ENCODE results near the gene CENPA. TPM values are rescaled to one million over a fixed set of nuclear protein-coding genes. Genes with fewer than 3 reads are reported as not detected.
A peak's percentile ranks its signal among the peaks of the same experiment; 100 is the strongest.

The CENPA gene
- total RNA-seq, 5 donors from 2014 or later (not counting 1 experiment from before 2014, with no cell fraction given): 0.30 to 1.9 (median 0.76) TPM

GRCh38 chr2:26765475-26766200 is 20.2 kb upstream of the CENPA start:
- Histone ChIP-seq H3K4me1 (ENCODE audit: control insufficient read depth in 1 of 2, extremely low read depth in 1 of 2, insufficient read depth in 2 of 2, low read length in 2 of 2) (peaks cover 4 to 68% of the 10 kb centered on the region in 2 experiments), H3K27me3 (replicated peaks in 1 of 2; ENCODE audit: control insufficient read depth in 2 of 2, extremely low read depth in 1 of 2, insufficient read depth in 2 of 2, low read length in 1 of 2) (no peaks in the 10 kb centered on the region), H3K36me3 (ENCODE audit: control insufficient read depth in 2 of 2, extremely low read depth in 1 of 2, insufficient read depth in 1 of 2, low read length in 1 of 2) (peaks cover 0 to 2% of the 10 kb centered on the region in 2 donors), H3K27ac (ENCODE audit: low read length) (peak overlapping the region; percentile 76), H3K9me3 (no peaks in the 10 kb centered on the region), H3K4me3 (ENCODE audit: control insufficient read depth in 1 of 2, extremely low read depth in 1 of 2, low read length in 1 of 2) (peak overlapping the region in 1 of 2 donors; percentile 93)
- Mint-ChIP-seq H3K36me3 (no peaks in the 10 kb centered on the region), H3K27ac (peak overlapping the region; percentile 83 to 86), H3K4me1 (peaks cover 34 to 58% (median 56%) of the 10 kb centered on the region in 3 donors), H3K4me3 (peak overlapping the region; percentile 92 to 94 (median 93)), H3K9me3 (no peaks in the 10 kb centered on the region), H3K27me3 (no peaks in the 10 kb centered on the region)
- ChIA-PET CTCF (interaction anchor here (0.6 to 1.0 kb wide), 3 partner anchors 12 to 20 kb away, joined by 3 read pairs; partner anchors contain the start of gene CENPA (in 1 of the 2)), POLR2A (no interaction called here)
- ATAC-seq (replicated peaks in 1 of 4) (no peak), DNase-seq (no peak)
- WGBS (ENCODE audit: insufficient coverage): 88% methylated on average over 7 of the region's 10 CpGs

GRCh38 chr2:26767129-26767528 is 18.7 kb upstream of the CENPA start:
- WGBS (ENCODE audit: insufficient coverage): 94% methylated on average over 2 of the region's 5 CpGs
- H3K4me1 ChIP-seq (ENCODE audit: control insufficient read depth in 1 of 2, extremely low read depth in 1 of 2, insufficient read depth in 2 of 2, low read length in 2 of 2): peaks cover 5 to 83% of the 10 kb centered on the region in 2 experiments
- Mint-ChIP-seq H3K36me3 (no peaks in the 10 kb centered on the region), H3K4me1 (peaks cover 49 to 71% (median 69%) of the 10 kb centered on the region in 3 donors), H3K4me3 (peak overlapping the region in 1 of 3 donors; percentile 42), H3K27ac (peak overlapping the region; percentile 34 to 41), H3K27me3 (no peaks in the 10 kb centered on the region), H3K9me3 (no peaks in the 10 kb centered on the region)
- ChIA-PET CTCF (no interaction called here), POLR2A (no interaction called here)
- no peaks in the 10 kb centered on the region for H3K27me3 ChIP-seq (replicated peaks in 1 of 2; ENCODE audit: control insufficient read depth in 2 of 2, extremely low read depth in 1 of 2, insufficient read depth in 2 of 2, low read length in 1 of 2)
- ATAC-seq (replicated peaks in 1 of 4) (no peak), DNase-seq (no peak)
- no peaks in the 10 kb centered on the region for H3K9me3 ChIP-seq
- no peak overlapping the region for H3K4me3 ChIP-seq (ENCODE audit: control insufficient read depth in 1 of 2, extremely low read depth in 1 of 2, low read length in 1 of 2)
- peaks cover 0 to 2% of the 10 kb centered on the region in 2 donors for H3K36me3 ChIP-seq (ENCODE audit: control insufficient read depth in 2 of 2, extremely low read depth in 1 of 2, insufficient read depth in 1 of 2, low read length in 1 of 2)
- H3K27ac ChIP-seq (ENCODE audit: low read length): peak overlapping the region; percentile 17

GRCh38 chr2:26767894-26768487 is 17.9 kb upstream of the CENPA start:
- H3K27me3 Mint-ChIP-seq: no peaks in the 10 kb centered on the region
- WGBS (ENCODE audit: insufficient coverage): 96% methylated on average over 3 of the region's 5 CpGs
- no peak overlapping the region for H3K27ac ChIP-seq (ENCODE audit: low read length)
- H3K9me3 Mint-ChIP-seq: no peaks in the 10 kb centered on the region
- no peaks in the 10 kb centered on the region for H3K36me3 Mint-ChIP-seq
- ChIA-PET CTCF (no interaction called here), POLR2A (interaction anchor here in 1 of 2 donors (0.7 kb wide), 1 partner anchor 10 kb away, joined by 3 read pairs; no protein-coding TSS in a partner anchor)
- peak overlapping the region in 1 of 2 donors; percentile 58 for H3K27ac Mint-ChIP-seq
- H3K4me1 Mint-ChIP-seq: peaks cover 57 to 79% (median 78%) of the 10 kb centered on the region in 3 donors
- no peaks in the 10 kb centered on the region for H3K27me3 ChIP-seq (replicated peaks in 1 of 2; ENCODE audit: control insufficient read depth in 2 of 2, extremely low read depth in 1 of 2, insufficient read depth in 2 of 2, low read length in 1 of 2)
- no peak overlapping the region for H3K4me3 ChIP-seq (ENCODE audit: control insufficient read depth in 1 of 2, extremely low read depth in 1 of 2, low read length in 1 of 2)
- peaks cover 0 to 2% of the 10 kb centered on the region in 2 donors for H3K36me3 ChIP-seq (ENCODE audit: control insufficient read depth in 2 of 2, extremely low read depth in 1 of 2, insufficient read depth in 1 of 2, low read length in 1 of 2)
- DNase-seq: no peak
- no peaks in the 10 kb centered on the region for H3K9me3 ChIP-seq
- H3K4me1 ChIP-seq (ENCODE audit: control insufficient read depth in 1 of 2, extremely low read depth in 1 of 2, insufficient read depth in 2 of 2, low read length in 2 of 2): peaks cover 12 to 91% of the 10 kb centered on the region in 2 experiments
- H3K4me3 Mint-ChIP-seq: no peak overlapping the region
- no peak for ATAC-seq (replicated peaks in 1 of 4)

GRCh38 chr2:26768759-26769088 is 17.1 kb upstream of the CENPA start:
- peaks cover 12 to 88% of the 10 kb centered on the region in 2 experiments for H3K4me1 ChIP-seq (ENCODE audit: control insufficient read depth in 1 of 2, extremely low read depth in 1 of 2, insufficient read depth in 2 of 2, low read length in 2 of 2)
- POLR2A ChIA-PET: no interaction called here

GRCh38 chr2:26769089-26769761 is 16.6 kb upstream of the CENPA start:
- Histone ChIP-seq H3K36me3 (ENCODE audit: control insufficient read depth in 2 of 2, extremely low read depth in 1 of 2, insufficient read depth in 1 of 2, low read length in 1 of 2) (peaks cover 6 to 7% of the 10 kb centered on the region in 2 donors), H3K4me1 (ENCODE audit: control insufficient read depth in 1 of 2, extremely low read depth in 1 of 2, insufficient read depth in 2 of 2, low read length in 2 of 2) (peaks cover 12 to 86% of the 10 kb centered on the region in 2 experiments), H3K4me3 (ENCODE audit: control insufficient read depth in 1 of 2, extremely low read depth in 1 of 2, low read length in 1 of 2) (no peak overlapping the region), H3K9me3 (no peaks in the 10 kb centered on the region), H3K27me3 (replicated peaks in 1 of 2; ENCODE audit: control insufficient read depth in 2 of 2, extremely low read depth in 1 of 2, insufficient read depth in 2 of 2, low read length in 1 of 2) (no peaks in the 10 kb centered on the region), H3K27ac (ENCODE audit: low read length) (no peak overlapping the region)
- H3K27me3 Mint-ChIP-seq: no peaks in the 10 kb centered on the region
- H3K27ac Mint-ChIP-seq: peak overlapping the region; percentile 58 to 59
- H3K4me1 Mint-ChIP-seq: peaks cover 48 to 74% (median 72%) of the 10 kb centered on the region in 3 donors
- WGBS (ENCODE audit: insufficient coverage): 62% methylated on average over 9 of the region's 14 CpGs
- no peak for ATAC-seq (replicated peaks in 1 of 4)
- no peaks in the 10 kb centered on the region for H3K9me3 Mint-ChIP-seq
- H3K4me3 Mint-ChIP-seq: no peak overlapping the region
- DNase-seq: peak in 7 of 35 experiments; percentile 13 to 57 (median 18)
- ChIA-PET CTCF (no interaction called here), POLR2A (no interaction called here)
- H3K36me3 Mint-ChIP-seq: no peaks in the 10 kb centered on the region

More at GRCh38 chr2:26768759-26769088, 17.1 kb upstream of the CENPA start:
- Histone ChIP-seq H3K27me3 (replicated peaks in 1 of 2; ENCODE audit: control insufficient read depth in 2 of 2, extremely low read depth in 1 of 2, insufficient read depth in 2 of 2, low read length in 1 of 2) (no peaks in the 10 kb centered on the region), H3K27ac (ENCODE audit: low read length) (no peak overlapping the region), H3K4me3 (ENCODE audit: control insufficient read depth in 1 of 2, extremely low read depth in 1 of 2, low read length in 1 of 2) (no peak overlapping the region), H3K9me3 (no peaks in the 10 kb centered on the region), H3K36me3 (ENCODE audit: control insufficient read depth in 2 of 2, extremely low read depth in 1 of 2, insufficient read depth in 1 of 2, low read length in 1 of 2) (peaks cover 2% of the 10 kb centered on the region in 2 donors)
- DNase-seq (no peak), ATAC-seq (replicated peaks in 1 of 4) (no peak)
- no peaks in the 10 kb centered on the region for H3K36me3 Mint-ChIP-seq
- peak overlapping the region in 1 of 2 donors; percentile 58 for H3K27ac Mint-ChIP-seq
- no peaks in the 10 kb centered on the region for H3K9me3 Mint-ChIP-seq
- no peak overlapping the region for H3K4me3 Mint-ChIP-seq
- no CpG with 5 or more reads among the region's 3 CpGs for WGBS (ENCODE audit: insufficient coverage)
- peaks cover 52 to 75% (median 74%) of the 10 kb centered on the region in 3 donors for H3K4me1 Mint-ChIP-seq
- no peaks in the 10 kb centered on the region for H3K27me3 Mint-ChIP-seq
- CTCF ChIA-PET: no interaction called here

GRCh38 chr2:26770986-26771586 is 14.8 kb upstream of the CENPA start:
- ChIA-PET CTCF (no interaction called here), POLR2A (interaction anchor here (0.6 kb wide), 2 partner anchors 70 to 1409 kb away, joined by 6 read pairs; no protein-coding TSS in a partner anchor)
- WGBS (ENCODE audit: insufficient coverage): no CpG with 5 or more reads among the region's 6 CpGs
- Histone ChIP-seq H3K9me3 (no peaks in the 10 kb centered on the region), H3K27ac (ENCODE audit: low read length) (no peak overlapping the region), H3K4me1 (ENCODE audit: control insufficient read depth in 1 of 2, extremely low read depth in 1 of 2, insufficient read depth in 2 of 2, low read length in 2 of 2) (peaks cover 8 to 70% of the 10 kb centered on the region in 2 experiments), H3K36me3 (ENCODE audit: control insufficient read depth in 2 of 2, extremely low read depth in 1 of 2, insufficient read depth in 1 of 2, low read length in 1 of 2) (peaks cover 19 to 25% of the 10 kb centered on the region in 2 donors), H3K4me3 (ENCODE audit: control insufficient read depth in 1 of 2, extremely low read depth in 1 of 2, low read length in 1 of 2) (no peak overlapping the region), H3K27me3 (replicated peaks in 1 of 2; ENCODE audit: control insufficient read depth in 2 of 2, extremely low read depth in 1 of 2, insufficient read depth in 2 of 2, low read length in 1 of 2) (no peaks in the 10 kb centered on the region)
- no peaks in the 10 kb centered on the region for H3K9me3 Mint-ChIP-seq
- H3K27me3 Mint-ChIP-seq: no peaks in the 10 kb centered on the region
- no peak overlapping the region for H3K4me3 Mint-ChIP-seq
- ATAC-seq (replicated peaks in 1 of 4): no peak
- peaks cover 5% of the 10 kb centered on the region for H3K36me3 Mint-ChIP-seq
- H3K27ac Mint-ChIP-seq: peak overlapping the region; percentile 86 to 93
- peaks cover 33 to 58% (median 56%) of the 10 kb centered on the region in 3 donors for H3K4me1 Mint-ChIP-seq
- DNase-seq: peak in 6 of 35 experiments; percentile 11 to 59 (median 22)
